ENCODE results near the gene NDUFS8.

GRCh38 chr11:68022531-68022930, 8.0 kb upstream of the NDUFS8 start:
- TF ChIP-seq ZNF3 (CRISPR knock-in tag; IDR thresholded peaks at IDR 0.05) (no peak), RFX5 (IDR thresholded peaks at IDR 0.05; ENCODE audit: low read depth, low read length) (no peak), ZNF205 (CRISPR knock-in tag; IDR thresholded peaks at IDR 0.05) (no peak), ZBTB14 (CRISPR knock-in tag; IDR thresholded peaks at IDR 0.05) (no peak), CEBPG (CRISPR knock-in tag; IDR thresholded peaks at IDR 0.05) (no peak), TAF1 (CRISPR knock-in tag; IDR thresholded peaks at IDR 0.05) (no peak), ZNF451 (CRISPR knock-in tag; IDR thresholded peaks at IDR 0.05) (no peak), ZZZ3 (CRISPR knock-in tag; IDR thresholded peaks at IDR 0.05; ENCODE audit: borderline replicate concordance) (no peak), MXI1 (IDR thresholded peaks at IDR 0.05; ENCODE audit: borderline replicate concordance, low read depth, low read length) (no peak), CHCHD3 (CRISPR knock-in tag; IDR thresholded peaks at IDR 0.05) (no peak), ZNF766 (CRISPR knock-in tag; IDR thresholded peaks at IDR 0.05; ENCODE audit: borderline replicate concordance) (no peak), TBP (CRISPR knock-in tag; IDR thresholded peaks at IDR 0.05) (no peak), ZNF687 (CRISPR knock-in tag; IDR thresholded peaks at IDR 0.05) (no peak)
